Measurements from ENCODE around the gene TMSB4Y.
A peak's percentile ranks its signal among the peaks of the same experiment; 100 is the strongest.

TMSB4Y gene

GRCh38 chrY:13703568-13703968 lies at the start of gene TMSB4Y:
Gene TMSB4Y (plus strand): TSS chrY:13703899.
- DNase-seq, result peak; percentile 67

- DNase-seq, result no peak
These were observed 39.5 kb upstream of the TMSB4Y start for GRCh38 chrY:13664162-13664561.

- DNase-seq, result no peak
These were observed 32.6 kb upstream of the TMSB4Y start for GRCh38 chrY:13671122-13671521.

- no peak for DNase-seq
These were observed 1.4 kb upstream of the TMSB4Y start for GRCh38 chrY:13702276-13702675.

- DNase-seq, result peak; percentile 0
These were observed 627 bp downstream of the TMSB4Y start for GRCh38 chrY:13704121-13704930.

- DNase-seq, result no peak
These were observed 1.5 kb downstream of the TMSB4Y start for GRCh38 chrY:13705197-13705596.

GRCh38 chrY:13708038-13708437 lies 4.3 kb downstream of the TMSB4Y start:
- DNase-seq, result no peak

- no peak for DNase-seq
These were observed 15.3 kb downstream of the TMSB4Y start for GRCh38 chrY:13718996-13719395.

- DNase-seq, result no peak
These were observed 25.8 kb downstream of the TMSB4Y start for GRCh38 chrY:13729517-13729916.

GRCh38 chrY:13738618-13739017 lies 34.9 kb downstream of the TMSB4Y start:
- no peak for DNase-seq

GRCh38 chrY:13751289-13752071 lies 47.8 kb downstream of the TMSB4Y start:
- no peak for DNase-seq

GRCh38 chrY:13754661-13755060 lies 51.0 kb downstream of the TMSB4Y start:
- no peak for DNase-seq

Measured in NK-92 treated with Interleukin-12 subunit alpha and Interleukin-12 subunit beta, amount 100 ng/mL, for 24 hours (cell line).